ENCODE data around the gene CTRL.

The CTRL gene

GRCh38 chr16:67909056-67909742 lies 22.5 kb downstream of the CTRL start:
- TF ChIP-seq, protein P1, sequence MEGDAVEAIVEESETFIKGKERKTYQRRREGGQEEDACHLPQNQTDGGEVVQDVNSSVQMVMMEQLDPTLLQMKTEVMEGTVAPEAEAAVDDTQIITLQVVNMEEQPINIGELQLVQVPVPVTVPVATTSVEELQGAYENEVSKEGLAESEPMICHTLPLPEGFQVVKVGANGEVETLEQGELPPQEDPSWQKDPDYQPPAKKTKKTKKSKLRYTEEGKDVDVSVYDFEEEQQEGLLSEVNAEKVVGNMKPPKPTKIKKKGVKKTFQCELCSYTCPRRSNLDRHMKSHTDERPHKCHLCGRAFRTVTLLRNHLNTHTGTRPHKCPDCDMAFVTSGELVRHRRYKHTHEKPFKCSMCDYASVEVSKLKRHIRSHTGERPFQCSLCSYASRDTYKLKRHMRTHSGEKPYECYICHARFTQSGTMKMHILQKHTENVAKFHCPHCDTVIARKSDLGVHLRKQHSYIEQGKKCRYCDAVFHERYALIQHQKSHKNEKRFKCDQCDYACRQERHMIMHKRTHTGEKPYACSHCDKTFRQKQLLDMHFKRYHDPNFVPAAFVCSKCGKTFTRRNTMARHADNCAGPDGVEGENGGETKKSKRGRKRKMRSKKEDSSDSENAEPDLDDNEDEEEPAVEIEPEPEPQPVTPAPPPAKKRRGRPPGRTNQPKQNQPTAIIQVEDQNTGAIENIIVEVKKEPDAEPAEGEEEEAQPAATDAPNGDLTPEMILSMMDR (IDR thresholded peaks at IDR 0.05; ENCODE audit: extremely low read depth, missing control alignments), result no peak
- no peak for DNase-seq (ENCODE audit: low spot score)

- TF ChIP-seq, protein P1 (IDR thresholded peaks at IDR 0.05; ENCODE audit: extremely low read depth, missing control alignments), result no peak
- no peak for DNase-seq (ENCODE audit: low spot score)
Observed at GRCh38 chr16:67907397-67908180, 24.1 kb downstream of the CTRL start.

DNA sequence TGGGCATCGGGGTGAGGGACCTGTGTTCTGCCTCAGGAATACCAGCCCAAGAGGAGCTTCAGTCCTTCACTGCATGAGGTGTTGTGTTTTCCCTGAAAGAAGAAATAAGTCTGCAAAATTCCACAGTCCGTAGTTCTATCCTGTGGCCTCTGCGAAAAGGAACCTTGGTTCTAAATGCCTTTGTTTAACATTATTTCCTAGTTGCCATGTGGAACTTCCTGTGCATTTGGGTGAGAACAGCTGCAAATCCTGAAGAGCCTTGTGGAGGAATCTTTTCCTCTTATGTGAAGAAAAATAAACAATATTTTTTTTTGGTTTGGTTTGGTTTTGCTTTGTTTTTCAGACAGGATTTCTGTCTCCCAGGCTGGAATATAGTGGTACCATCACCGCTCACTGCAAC lies 28.8 kb downstream of the CTRL start:
- no peak for DNase-seq (ENCODE audit: low spot score)
- TF ChIP-seq, protein P1 (IDR thresholded peaks at IDR 0.05; ENCODE audit: extremely low read depth, missing control alignments), result no peak

- no peak for DNase-seq (ENCODE audit: low spot score)
- TF ChIP-seq, protein P1 (IDR thresholded peaks at IDR 0.05; ENCODE audit: extremely low read depth, missing control alignments), result no peak
Observed at GRCh38 chr16:67901734-67902133, 29.9 kb downstream of the CTRL start.

DNA sequence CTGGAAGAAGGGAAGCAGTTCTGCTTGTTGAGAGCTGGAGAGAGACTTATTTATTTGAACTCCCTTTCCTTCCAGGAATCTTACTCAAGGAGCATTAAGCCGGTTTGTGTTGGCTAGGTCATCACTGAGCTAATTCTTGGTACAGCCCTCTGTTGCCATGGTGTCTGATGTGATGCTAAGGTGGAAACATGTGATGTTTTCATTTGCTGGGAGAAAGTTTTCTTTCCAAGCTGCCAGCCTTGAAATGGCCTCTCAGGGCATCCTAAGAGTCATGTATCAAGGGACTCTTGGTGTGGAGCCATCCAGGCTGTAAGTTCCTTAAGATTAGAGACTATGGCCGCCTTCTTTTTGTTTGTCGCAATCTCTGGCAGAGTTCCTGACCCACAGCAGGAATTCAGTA lies 34.4 kb downstream of the CTRL start:
- no peak for DNase-seq (ENCODE audit: low spot score)
- TF ChIP-seq, protein P1 (IDR thresholded peaks at IDR 0.05; ENCODE audit: extremely low read depth, missing control alignments), result no peak

DNA sequence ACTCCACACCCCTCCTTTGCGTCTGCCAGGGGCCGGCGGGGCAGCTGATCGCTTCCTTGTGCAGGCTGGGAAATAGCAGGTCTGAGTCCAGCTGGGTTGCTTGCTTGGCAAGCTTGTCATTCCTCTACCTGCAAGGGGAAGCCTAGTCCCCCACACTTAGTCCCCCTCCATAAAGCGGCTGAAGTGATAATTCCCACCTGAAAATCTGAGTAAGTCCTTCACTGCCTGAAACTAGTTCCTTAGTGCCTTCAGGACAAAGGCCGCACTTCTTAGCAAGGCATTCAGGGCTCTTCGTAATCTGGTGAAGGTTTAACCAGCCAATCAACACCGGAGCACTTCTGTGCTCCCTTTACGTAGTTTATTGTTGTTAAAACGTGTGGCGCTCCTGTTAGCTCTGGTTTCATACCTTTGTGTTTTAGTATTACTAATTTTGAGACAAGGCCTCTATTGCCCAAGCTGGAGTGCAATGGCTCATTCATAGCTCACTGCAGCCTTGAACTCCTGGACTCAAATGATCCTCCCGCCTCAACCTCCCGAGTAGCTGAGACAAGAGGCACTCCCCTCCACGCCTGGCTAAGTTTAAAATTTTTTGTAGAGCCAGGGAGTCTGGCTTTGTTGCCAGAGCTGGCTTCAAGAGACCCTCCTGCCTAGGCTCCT lies 37.8 kb downstream of the CTRL start:
- TF ChIP-seq, protein P1 (IDR thresholded peaks at IDR 0.05; ENCODE audit: extremely low read depth, missing control alignments), result no peak
- no peak for DNase-seq (ENCODE audit: low spot score)
